ENCODE data around the gene EXOSC6.
"Not testable (repeated sequence)": the region's sequence is repeated elsewhere in the genome, so short reads cannot be mapped to it uniquely, and the experiment has no call there.

EXOSC6 gene

DNA sequence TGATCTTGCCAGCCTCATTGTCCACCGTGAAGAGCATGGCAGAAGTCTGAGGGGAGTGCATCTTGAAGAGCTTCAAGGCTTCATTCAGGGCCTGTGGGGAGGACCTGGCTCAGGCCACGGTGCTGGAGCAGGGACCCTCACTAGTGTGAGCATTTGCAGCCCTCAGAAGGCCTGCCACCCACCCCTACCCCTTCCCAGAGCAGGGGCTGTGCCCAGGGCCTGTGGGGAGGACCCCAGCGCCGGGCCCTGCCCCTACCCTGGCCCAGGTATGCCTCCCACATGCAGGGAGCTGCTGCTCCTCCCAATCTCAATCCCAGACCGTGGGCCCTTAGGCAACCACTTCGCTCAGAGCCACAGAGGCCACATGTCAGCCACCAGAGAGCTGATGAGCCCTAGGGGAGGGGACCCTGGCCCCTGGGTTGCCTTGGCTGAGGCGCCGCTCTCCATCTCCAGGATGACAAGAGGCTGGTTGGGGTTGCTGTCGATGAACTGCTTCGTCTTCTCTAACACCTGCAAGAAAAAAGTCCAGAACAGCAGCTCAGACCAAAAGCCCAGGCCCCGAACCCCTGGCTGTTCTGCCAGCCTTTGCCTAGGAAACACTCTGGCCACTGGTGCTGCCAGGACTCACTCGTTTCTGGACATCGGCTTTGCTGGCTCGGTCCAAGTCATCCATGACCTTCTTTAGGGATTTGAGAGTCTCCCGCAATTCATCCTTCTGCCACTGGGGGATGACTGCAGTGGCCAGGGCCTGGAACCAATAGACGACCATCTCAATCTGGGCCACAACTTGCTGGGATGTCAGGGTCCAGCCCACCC is 1.8 kb upstream of the EXOSC6 start:
- no peak overlapping the region for H3K9ac ChIP-seq (ENCODE audit: low read depth, low read length)
- H3K36me3 ChIP-seq (ENCODE audit: insufficient read depth, low read depth, low read length), result peaks cover 66% of the 10 kb centered on the region
- no peak overlapping the region for H3K27ac ChIP-seq (ENCODE audit: low read length)
- no peak overlapping the region for H3K4me3 ChIP-seq (ENCODE audit: low read length)
- no peaks in the 10 kb centered on the region for H3K4me1 ChIP-seq (ENCODE audit: insufficient read depth, low read length)
- no peaks in the 10 kb centered on the region for H3K9me3 ChIP-seq (ENCODE audit: insufficient read depth, low read depth, low read length)
- no peaks in the 10 kb centered on the region for H3K27me3 ChIP-seq (ENCODE audit: insufficient read depth, low read length)

DNA sequence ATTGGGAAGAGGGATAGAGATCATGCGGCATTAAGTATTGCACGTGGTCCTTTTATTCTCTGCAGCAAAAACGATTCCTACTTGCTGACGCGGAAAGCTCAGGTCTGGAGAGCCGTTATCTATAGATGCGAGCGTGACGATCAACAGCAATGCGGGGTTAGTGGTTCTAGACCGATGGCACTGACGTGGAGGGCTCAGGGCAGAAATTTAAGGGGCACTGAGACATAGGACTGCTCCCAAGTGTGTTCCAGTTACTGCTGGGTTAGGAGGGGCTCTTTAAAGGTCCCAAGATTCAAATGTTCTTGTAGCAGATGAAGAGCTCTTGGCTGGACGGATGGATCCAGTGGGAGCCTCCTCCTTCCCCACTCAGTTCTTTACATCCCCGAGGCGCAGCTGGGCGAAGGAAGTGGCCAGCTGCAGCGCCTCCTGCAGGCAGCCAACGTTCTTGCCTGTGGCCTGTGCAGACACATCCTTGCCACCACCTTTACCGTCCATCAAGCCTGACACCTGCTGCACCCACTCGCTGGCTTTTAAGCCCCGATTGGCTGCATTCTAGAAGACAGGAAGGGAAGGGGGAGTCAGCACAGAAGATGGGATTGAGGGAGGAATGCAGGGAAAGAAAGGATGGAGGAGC is 732 bp upstream of the EXOSC6 start:
- H3K27me3 ChIP-seq (ENCODE audit: insufficient read depth, low read length), result no peaks in the 10 kb centered on the region
- H3K9ac ChIP-seq (ENCODE audit: low read depth, low read length), result no peak overlapping the region
- no peaks in the 10 kb centered on the region for H3K9me3 ChIP-seq (ENCODE audit: insufficient read depth, low read depth, low read length)
- H3K4me3 ChIP-seq (ENCODE audit: low read length), result no peak overlapping the region
- H3K4me1 ChIP-seq (ENCODE audit: insufficient read depth, low read length), result no peaks in the 10 kb centered on the region
- H3K27ac ChIP-seq (ENCODE audit: low read length), result no peak overlapping the region
- peaks cover 55% of the 10 kb centered on the region for H3K36me3 ChIP-seq (ENCODE audit: insufficient read depth, low read depth, low read length)

DNA sequence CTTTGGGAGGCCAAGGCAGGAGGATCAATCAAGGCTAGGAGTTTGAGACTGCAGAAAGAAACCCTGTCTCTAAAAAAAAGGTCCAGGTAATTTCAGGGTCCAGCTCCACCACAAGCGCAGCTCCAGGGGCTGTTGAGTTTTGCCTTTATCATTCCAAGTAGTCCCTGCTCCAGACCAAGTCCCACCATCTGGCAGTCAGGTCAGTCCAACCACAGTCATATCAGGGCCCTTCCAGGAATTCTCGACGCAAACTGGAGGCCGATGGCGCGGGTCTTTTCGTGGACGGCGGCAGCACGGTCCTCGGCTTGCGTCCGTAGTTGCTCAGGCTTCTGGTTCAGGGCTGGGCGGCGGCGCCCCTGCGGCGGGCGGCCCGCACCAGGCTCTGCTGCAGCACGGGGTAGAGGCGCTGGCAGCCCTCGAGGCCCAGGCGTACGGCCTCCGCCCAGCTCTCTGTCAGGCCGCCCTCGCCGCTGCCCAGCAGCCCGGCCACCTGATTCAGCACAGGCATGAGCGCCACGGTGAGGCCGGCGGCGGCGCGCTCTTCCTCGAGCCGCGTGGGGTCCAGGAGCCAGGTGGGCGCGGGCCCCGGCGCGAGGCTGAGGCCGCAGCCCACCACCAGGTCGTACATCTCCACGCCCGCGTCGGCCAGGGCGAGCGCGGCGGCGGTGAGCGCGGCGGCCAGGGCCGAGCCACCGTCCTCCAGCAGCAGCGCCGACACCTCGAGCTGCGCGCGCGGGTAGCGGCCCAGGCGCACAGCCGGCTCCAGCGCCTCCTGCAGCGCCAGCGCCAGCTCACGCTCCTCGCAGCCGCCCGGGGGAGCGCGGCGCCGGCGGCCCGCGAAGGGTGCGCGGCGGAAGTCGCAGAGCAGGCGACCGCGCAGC is 752 bp downstream of the EXOSC6 start:
- Histone ChIP-seq H3K4me3 (ENCODE audit: low read length) (peak overlapping the region; percentile 88), H3K36me3 (ENCODE audit: insufficient read depth, low read depth, low read length) (peaks cover 41% of the 10 kb centered on the region), H3K27me3 (ENCODE audit: insufficient read depth, low read length) (no peaks in the 10 kb centered on the region), H3K9ac (ENCODE audit: low read depth, low read length) (peak overlapping the region; percentile 88), H3K27ac (ENCODE audit: low read length) (no peak overlapping the region), H3K9me3 (ENCODE audit: insufficient read depth, low read depth, low read length) (no peaks in the 10 kb centered on the region), H3K4me1 (ENCODE audit: insufficient read depth, low read length) (no peaks in the 10 kb centered on the region)

DNA sequence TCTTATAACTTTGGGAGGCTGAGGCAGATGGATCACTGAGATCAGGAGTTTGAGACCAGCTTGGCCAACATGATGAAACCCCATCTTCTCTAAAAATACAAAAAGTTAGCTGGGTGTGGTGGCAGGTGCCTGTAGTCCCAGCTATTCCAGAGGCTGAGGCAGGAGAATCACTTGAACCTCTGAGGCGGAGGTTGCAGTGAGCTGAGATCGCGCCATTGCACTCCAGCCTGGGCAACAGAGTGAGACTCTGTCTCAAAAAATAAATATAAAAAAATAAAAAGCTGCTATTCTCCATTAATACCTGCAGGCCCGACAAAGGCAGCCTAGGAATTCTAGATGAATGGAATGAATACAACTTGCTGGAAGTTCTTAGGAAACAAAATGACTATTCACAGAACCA is 2.0 kb downstream of the EXOSC6 start:
- not testable (repeated sequence) for H3K9me3 ChIP-seq (ENCODE audit: insufficient read depth, low read depth, low read length); H3K27me3 ChIP-seq (ENCODE audit: insufficient read depth, low read length); H3K4me1 ChIP-seq (ENCODE audit: insufficient read depth, low read length); H3K27ac ChIP-seq (ENCODE audit: low read length); H3K9ac ChIP-seq (ENCODE audit: low read depth, low read length)
- peaks cover 28% of the 10 kb centered on the region for H3K36me3 ChIP-seq (ENCODE audit: insufficient read depth, low read depth, low read length)
- peak overlapping the region; percentile 20; the same call in 1 of the 2 replicates for H3K4me3 ChIP-seq (ENCODE audit: low read length)

DNA sequence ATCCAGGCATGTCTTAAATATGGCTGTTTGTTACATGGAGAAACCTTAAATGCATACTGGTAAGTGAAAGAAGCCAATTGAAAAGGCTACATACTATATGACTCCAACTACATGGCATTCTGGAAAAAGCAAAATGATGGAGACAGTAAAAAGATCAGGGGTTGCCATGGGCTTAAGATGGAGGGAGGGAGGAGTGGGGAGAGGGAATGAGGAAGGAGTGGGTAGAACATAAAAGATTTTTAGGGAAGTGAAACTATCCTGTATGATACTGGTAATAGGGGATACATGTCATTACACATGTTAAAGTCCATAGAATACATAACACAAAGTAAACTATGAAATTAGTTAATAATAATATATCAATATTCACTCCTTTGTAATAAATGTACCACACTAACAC is 13.0 kb downstream of the EXOSC6 start:
- H3K36me3 ChIP-seq (ENCODE audit: insufficient read depth, low read depth, low read length); H3K4me3 ChIP-seq (ENCODE audit: low read length); H3K4me1 ChIP-seq (ENCODE audit: insufficient read depth, low read length); H3K27me3 ChIP-seq (ENCODE audit: insufficient read depth, low read length); H3K9ac ChIP-seq (ENCODE audit: low read depth, low read length); H3K27ac ChIP-seq (ENCODE audit: low read length); H3K9me3 ChIP-seq (ENCODE audit: insufficient read depth, low read depth, low read length): not testable (repeated sequence)

DNA sequence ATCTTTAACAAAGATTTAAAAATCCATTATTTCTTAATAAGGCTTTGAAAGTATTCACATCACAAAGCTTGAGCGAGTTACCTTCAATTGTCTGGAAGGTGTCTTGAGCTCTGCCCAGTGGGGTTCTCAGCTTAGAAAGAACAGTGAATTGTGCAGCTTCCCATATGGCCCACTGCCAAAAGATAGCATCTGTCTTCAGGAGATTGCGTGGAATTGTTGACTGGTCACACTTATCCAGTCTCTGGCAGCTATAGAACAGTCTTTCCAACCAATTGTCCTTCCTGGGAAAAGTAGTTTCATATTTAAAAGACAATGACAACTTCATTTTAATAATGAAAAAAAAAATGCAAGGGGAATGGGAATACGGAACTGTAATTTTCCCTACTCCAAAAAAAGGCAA is 19.9 kb downstream of the EXOSC6 start:
- peaks cover 24% of the 10 kb centered on the region; the same call in 1 of the 2 replicates for H3K36me3 ChIP-seq (ENCODE audit: insufficient read depth, low read depth, low read length)
- not testable (repeated sequence) for H3K4me1 ChIP-seq (ENCODE audit: insufficient read depth, low read length); H3K27me3 ChIP-seq (ENCODE audit: insufficient read depth, low read length); H3K9me3 ChIP-seq (ENCODE audit: insufficient read depth, low read depth, low read length); H3K9ac ChIP-seq (ENCODE audit: low read depth, low read length); H3K27ac ChIP-seq (ENCODE audit: low read length); H3K4me3 ChIP-seq (ENCODE audit: low read length)

DNA sequence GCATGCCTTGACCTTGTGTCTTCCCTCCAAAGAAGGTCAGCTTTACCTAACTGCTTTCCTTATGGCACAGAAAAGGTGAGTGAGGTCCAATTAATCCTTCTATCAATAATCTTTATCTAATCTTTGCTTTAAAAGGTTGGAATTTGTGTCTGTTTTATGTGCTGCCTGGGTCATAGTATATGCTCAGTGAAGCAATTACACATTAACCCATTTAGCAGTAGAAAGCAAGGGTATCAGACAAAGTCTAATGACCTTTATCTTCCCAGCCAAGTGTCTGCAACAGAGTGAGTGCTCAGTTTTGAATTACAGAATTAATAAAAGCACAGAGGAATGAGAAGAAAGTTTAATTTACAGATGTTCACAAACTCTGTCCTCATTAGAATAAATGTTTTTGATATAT is 25.7 kb downstream of the EXOSC6 start:
- H3K27ac ChIP-seq (ENCODE audit: low read length); H3K9me3 ChIP-seq (ENCODE audit: insufficient read depth, low read depth, low read length); H3K27me3 ChIP-seq (ENCODE audit: insufficient read depth, low read length); H3K4me3 ChIP-seq (ENCODE audit: low read length); H3K4me1 ChIP-seq (ENCODE audit: insufficient read depth, low read length); H3K9ac ChIP-seq (ENCODE audit: low read depth, low read length): not testable (repeated sequence)
- peaks cover 14% of the 10 kb centered on the region; the same call in 1 of the 2 replicates for H3K36me3 ChIP-seq (ENCODE audit: insufficient read depth, low read depth, low read length)

DNA sequence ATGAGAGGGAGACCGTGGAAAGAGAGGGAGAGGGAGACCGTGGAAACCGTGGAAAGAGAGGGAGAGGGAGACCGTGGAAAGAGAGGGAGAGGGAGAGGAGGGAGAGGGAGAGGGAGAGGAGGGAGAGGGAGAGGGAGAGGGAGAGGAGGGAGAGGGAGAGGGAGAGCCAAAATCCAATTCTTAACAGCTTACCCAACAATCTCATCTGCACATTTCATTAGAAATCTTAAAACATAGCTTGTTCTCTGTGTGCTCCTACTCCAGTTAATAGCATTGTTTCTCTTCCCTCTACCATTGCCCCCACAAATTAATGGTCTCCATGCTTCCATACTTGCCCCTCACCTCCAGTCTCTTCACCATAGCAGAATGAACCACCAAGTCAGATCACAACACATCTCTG is 26.3 kb downstream of the EXOSC6 start:
- peaks cover 14% of the 10 kb centered on the region; the same call in 1 of the 2 replicates for H3K36me3 ChIP-seq (ENCODE audit: insufficient read depth, low read depth, low read length)
- not testable (repeated sequence) for H3K27ac ChIP-seq (ENCODE audit: low read length); H3K4me1 ChIP-seq (ENCODE audit: insufficient read depth, low read length); H3K4me3 ChIP-seq (ENCODE audit: low read length); H3K9ac ChIP-seq (ENCODE audit: low read depth, low read length); H3K27me3 ChIP-seq (ENCODE audit: insufficient read depth, low read length); H3K9me3 ChIP-seq (ENCODE audit: insufficient read depth, low read depth, low read length)

DNA sequence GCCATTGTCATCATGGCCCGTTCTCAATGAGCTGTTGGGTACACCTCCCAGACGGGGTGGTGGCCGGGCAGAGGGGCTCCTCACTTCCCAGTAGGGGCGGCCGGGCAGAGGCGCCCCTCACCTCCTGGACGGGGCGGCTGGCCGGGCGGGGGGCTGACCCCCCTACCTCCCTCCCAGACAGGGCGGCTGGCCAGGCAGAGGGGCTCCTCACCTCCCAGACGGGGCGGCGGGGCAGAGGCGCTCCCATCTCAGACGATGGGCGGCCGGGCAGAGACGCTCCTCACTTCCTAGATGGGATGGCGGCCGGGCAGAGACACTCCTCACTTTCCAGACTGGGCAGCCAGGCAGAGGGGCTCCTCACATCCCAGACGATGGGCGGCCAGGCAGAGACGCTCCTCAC is 27.1 kb downstream of the EXOSC6 start:
- not testable (repeated sequence) for H3K27ac ChIP-seq (ENCODE audit: low read length); H3K4me1 ChIP-seq (ENCODE audit: insufficient read depth, low read length); H3K27me3 ChIP-seq (ENCODE audit: insufficient read depth, low read length); H3K9ac ChIP-seq (ENCODE audit: low read depth, low read length); H3K9me3 ChIP-seq (ENCODE audit: insufficient read depth, low read depth, low read length); H3K4me3 ChIP-seq (ENCODE audit: low read length)
- H3K36me3 ChIP-seq (ENCODE audit: insufficient read depth, low read depth, low read length), result peaks cover 17% of the 10 kb centered on the region

DNA sequence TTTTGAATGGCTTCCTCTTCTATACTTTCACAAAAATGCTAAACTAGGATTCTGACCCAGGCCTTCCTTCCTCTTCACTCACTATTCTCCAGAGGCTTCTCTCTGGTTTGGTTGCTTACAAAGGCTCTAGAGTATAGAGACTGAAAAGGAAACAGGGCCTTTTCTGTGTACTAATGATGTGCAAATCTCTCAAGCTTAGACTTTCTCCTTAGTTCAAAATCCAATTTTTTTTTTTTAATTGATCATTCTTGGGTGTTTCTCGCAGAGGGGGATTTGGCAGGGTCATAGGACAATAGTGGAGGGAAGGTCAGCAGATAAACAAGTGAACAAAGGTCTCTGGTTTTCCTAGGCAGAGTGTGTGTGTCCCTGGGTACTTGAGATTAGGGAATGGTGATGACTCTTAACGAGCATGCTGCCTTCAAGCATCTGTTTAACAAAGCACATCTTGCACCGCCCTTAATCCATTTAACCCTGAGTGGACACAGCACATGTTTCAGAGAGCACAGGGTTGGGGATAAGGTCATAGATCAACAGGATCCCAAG is 27.7 kb downstream of the EXOSC6 start:
- H3K27me3 ChIP-seq (ENCODE audit: insufficient read depth, low read length); H3K27ac ChIP-seq (ENCODE audit: low read length): not testable (repeated sequence)

DNA sequence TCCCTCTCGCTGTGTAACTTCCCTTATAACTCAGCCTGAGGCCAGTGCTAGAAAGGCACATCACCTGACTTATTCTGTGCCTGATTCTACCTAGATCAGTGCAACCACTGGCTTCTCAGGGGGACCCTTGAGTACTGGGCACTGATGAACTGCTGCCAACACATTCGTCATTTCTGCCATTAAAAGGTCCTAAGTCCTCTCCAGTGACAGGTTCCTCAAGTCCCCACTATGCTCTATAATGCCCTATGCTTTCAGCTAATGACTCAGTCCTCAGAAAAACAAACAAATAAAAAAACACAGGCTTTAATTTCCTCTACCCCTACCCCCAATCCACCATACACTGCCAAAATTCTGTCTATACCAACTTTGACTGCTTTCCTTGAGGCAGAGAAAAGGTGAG is 28.5 kb downstream of the EXOSC6 start:
- H3K4me3 ChIP-seq (ENCODE audit: low read length); H3K9ac ChIP-seq (ENCODE audit: low read depth, low read length); H3K4me1 ChIP-seq (ENCODE audit: insufficient read depth, low read length); H3K9me3 ChIP-seq (ENCODE audit: insufficient read depth, low read depth, low read length); H3K27me3 ChIP-seq (ENCODE audit: insufficient read depth, low read length); H3K27ac ChIP-seq (ENCODE audit: low read length): not testable (repeated sequence)
- H3K36me3 ChIP-seq (ENCODE audit: insufficient read depth, low read depth, low read length), result peaks cover 20% of the 10 kb centered on the region

More for the DNA sequence above, 27.7 kb downstream of the EXOSC6 start:
- not testable (repeated sequence) for H3K9me3 ChIP-seq (ENCODE audit: insufficient read depth, low read depth, low read length); H3K9ac ChIP-seq (ENCODE audit: low read depth, low read length); H3K4me3 ChIP-seq (ENCODE audit: low read length); H3K4me1 ChIP-seq (ENCODE audit: insufficient read depth, low read length)
- H3K36me3 ChIP-seq (ENCODE audit: insufficient read depth, low read depth, low read length), result peaks cover 19% of the 10 kb centered on the region

Measured in iPS-20b (cell line).